HUDEP-2 (cell line): ENCODE data around the gene ANKRD44.

Source experiments
- DNase-seq, 76 experiments: peaks; one replicate each; lab custom pipeline; 2025; ENCODE audit not compliant: unreplicated experiment in 76 of 76; lab: John Stamatoyannopoulos, UW

Gene ANKRD44

DNA sequence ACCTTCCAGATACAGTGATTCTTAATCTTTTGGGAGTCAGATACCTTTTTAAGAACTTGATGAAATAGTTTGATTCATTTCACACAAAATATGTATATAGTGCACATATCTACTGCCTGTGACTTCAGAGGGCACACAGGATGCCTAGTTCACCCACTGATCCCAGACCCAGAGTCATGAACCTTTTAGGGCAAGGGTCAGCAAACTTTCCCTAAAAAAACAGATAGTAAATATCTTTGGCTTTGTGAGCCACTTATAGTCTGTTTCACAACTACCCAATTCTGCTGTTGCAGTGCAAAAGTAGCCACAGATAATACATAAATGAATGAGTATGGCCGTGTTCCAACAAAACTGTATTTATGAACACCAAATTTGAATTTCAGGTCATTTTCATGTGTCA lies 124.9 kb downstream of the ANKRD44 start:
- no peak for DNase-seq

DNA sequence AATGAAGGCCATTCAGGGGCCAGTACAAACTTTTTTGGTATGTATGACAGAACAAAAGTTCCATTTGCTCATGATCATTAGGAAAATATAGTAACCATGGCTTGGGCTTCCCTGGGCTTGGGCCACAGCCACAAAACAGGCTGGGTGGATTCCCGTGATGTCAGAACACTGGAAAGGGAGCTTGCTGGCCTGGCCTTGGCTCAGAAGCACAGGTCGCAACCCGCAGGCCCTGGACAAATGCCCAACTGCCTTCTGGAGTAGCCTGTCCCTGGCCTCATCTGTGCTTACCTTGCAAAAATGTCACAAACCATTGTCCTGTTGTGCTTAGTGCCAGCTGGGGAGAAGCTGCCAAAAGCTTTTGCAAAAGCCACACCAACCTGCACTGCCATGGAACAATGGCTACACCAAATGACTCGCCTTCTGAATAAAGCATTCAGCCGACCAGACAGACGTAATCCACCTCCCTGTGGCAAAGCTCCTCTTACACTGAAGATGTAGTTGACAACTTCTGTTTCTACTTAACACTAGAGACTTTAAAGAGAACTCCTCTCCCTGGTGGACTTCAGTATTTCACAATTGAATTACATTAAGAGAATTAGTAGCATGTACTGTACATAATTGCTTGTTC lies 125.5 kb downstream of the ANKRD44 start:
- DNase-seq = no peak

DNA sequence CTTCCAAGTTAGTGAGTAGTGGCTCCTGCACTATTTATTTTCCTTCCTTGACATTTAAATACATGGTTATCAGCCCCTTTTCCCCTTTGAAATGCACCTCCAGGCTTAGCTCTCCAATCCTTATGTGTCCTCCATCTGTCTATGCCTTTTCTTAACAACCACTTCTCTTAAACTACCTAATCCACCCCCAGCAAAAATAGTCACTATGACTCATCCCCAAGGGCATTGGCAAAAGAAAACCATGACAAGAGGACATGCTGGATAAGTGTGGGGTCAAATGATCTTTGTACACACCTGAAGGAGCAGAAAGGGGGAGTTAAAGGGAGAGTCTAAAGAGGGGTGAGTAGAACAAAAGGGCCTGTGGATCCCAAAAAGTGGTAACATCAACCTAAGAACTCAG lies 127.2 kb downstream of the ANKRD44 start:
- no peak for DNase-seq

DNA sequence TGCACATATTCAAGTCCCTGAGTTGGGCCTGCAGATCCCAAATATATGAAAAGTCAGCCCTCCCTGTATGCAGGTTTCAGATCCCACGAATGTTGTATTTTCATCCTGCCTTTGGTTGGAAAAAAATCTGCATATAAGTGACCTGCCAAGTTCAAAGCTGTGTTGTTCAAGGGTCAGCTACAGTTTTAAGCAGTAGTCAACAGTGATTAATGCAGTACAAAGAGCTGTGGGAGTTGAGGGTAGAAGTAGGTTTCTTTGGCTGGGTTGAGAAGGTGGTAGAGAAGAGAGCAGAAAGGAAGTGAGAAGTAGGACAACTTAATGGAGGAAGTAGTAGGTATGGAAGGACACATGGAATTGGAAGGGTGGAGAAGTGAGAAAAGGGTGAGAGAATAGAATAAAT lies 127.9 kb downstream of the ANKRD44 start:
- no peak for DNase-seq

DNA sequence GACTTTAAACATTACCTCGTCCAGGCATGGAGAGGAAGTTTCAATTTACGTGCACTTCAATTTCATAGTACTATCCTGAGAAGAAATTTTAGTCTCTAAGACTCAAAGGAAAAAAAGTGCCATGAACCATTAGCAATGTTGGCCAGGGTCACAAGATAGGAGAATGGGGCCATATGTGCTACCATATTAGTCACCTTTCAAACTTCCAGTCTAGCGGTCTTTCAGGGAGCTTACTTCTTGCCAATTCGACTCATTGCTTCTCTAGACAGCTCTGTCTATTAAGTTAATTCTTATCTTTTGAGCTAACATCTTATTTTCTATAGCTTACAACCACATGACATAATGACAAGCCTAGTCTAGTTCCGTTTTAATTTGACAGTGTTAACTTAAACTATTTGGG lies 129.1 kb downstream of the ANKRD44 start:
- DNase-seq = no peak

DNA sequence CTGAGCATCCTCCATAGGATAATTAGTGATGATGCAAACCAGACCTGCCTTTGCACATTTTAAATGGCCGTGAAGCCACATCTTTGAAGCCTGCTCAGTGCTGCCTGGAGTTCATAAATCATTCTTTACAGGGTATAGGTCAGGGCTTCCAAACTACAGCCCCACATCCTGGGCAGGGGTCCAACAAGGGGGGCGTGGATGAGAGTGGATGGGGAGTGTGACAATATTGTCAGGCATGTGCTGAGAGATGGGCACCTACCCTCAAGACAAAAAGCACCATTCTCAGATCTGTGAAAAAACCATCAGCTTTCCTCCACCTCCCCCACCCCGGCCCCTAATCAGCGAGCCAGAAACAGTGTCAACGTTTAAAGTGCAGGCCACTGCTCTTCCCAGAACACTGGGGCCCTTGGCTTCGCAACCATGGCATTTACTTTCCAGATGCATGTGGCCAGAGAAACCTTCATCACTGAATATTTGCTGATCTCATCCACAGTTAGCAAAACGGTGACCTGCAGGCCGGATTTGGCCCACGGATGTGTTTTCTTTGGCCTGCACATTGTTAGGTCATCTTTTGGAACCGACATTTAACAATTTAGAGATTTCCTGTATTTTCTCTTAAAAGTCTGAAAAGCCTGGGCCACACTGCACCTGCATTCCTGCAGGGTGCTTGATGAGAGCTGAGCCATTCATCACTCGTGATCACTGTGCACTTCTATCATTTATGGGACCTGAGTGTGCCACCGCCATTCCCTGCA lies 130.7 kb downstream of the ANKRD44 start:
- DNase-seq = no peak

DNA sequence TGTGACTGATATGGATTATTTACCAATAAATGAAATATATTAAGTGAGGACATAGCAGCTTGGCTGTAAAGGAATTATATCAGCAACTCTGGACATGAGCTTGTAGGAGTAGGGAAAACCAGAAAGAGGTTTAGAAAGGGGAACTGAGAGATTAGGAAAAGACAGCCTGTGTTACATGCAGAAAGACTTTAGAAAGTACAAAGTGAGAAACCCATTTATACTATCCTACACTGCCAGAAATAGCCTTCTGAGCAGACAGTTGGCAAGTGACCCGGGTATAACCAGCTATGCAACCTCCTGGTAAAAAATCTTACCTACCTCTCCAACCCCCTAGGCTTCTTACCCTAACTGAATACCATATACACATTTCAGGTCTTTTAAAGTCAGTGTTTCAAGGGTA lies 134.1 kb downstream of the ANKRD44 start:
- DNase-seq = no peak

DNA sequence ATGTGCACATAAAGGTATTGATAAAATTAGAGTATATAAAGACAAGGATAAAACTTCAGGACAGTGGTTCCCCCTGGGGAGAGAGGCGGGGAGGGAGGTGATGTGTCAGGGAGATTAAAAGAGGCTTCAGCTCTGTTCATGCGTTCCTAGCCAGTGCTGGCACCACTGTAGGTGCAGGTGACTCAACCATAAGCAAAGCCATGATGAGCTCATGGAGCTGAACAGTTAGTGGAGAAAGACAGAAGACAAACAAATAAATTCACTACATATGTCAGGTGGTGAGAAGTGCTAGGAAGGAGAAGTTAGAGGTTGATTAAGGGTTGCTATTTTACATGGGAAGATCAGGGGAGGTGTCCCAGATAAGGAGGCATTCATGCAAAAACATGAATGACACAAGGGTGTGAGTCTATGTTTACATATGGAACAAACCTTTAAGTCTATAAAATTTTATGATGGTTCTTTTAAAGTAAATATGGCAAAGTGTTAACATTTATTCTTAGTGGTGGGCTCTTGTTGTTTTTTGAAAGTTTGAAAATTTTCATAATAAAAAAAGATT lies 136.0 kb downstream of the ANKRD44 start:
- no peak for DNase-seq

DNA sequence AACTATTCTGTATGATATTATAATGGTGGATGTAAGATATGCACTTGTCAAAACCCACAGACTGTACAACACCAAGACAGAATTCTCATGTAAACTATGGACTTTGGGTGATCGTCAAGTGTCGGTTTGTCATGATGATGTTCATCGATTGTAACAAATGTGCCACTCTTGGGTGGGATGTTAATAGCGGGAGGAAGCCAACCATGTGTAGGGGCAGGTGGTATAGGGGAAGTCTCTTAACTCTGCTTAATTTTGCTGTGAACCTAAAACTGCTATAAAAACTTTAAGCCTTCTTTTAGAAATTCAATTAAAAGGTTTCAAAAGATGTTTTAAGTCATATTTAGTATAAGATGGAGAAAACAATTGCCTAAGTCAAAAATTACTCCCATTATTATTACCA lies 139.0 kb downstream of the ANKRD44 start:
- DNase-seq = no peak

DNA sequence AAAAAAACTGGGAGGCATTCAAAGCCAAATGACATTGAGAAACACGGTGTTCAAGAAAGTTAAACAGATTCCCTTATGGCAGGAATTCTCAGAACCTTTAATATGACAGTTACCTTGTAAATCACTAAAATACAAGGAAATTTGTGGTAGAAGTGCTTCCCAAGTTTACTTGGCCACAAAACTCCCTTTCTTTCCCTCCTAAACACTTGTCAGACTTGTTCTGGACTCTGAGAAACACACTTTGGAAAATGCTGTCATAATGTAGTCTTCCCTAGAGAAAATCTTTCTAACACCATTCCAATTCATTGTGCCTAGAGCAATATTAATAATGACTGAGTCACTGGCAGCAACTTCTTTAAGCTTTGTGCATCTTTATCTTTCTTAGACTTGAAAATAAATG lies 140.4 kb downstream of the ANKRD44 start:
- no peak for DNase-seq

DNA sequence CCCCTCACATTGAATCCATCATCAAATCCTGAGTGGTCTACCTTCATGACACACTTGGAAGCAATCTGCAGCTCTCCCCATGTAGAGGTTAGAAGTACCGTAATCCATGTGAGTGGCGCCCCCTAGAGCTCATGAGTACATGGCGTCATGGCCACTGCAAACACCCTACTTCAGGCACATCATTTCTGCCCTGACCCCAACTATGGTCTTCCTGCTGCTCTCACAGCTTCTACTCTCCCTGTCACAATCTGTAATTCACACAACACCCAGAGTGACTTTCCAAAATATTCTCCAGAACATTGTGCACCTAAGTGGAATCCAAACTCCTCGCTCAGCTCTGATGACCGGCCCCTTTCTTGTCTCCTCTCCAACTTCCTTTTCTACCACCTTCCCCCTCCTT lies 141.9 kb downstream of the ANKRD44 start:
- peak in 41 of 76 experiments; percentile 1 to 63 (median 18) for DNase-seq

DNA sequence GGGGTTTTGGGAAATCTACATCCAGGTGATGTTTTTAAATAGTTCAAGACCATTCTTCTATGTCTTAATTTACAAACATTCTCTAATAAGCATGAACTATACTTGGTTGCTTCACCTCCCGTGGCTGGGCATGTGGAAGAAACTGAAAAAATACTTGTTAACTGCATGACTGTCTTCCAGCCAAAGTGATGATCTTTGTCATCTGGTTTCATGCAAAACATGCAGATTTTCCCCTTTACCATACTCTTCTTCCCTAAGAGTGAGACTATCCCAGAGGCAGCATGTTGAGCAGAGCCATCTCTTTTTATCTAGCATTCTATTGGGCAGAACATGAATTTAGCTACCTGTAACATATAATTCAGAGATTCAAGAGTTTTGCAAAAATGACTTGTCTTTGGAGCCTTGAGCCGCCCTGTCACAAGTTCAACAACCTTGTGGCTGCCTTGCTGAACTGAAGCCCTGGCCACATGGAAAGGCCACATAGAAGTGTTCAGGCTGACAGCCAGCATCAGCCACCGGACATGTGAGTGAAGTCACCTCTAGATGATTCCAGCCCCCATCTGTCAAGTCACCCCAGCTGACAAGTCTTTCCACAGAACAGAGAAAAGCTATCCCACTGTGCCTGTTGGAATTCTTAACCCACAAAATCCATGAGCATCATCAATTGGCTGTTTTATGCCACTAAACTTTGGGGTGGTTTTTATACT lies 142.8 kb downstream of the ANKRD44 start:
- no peak for DNase-seq

DNA sequence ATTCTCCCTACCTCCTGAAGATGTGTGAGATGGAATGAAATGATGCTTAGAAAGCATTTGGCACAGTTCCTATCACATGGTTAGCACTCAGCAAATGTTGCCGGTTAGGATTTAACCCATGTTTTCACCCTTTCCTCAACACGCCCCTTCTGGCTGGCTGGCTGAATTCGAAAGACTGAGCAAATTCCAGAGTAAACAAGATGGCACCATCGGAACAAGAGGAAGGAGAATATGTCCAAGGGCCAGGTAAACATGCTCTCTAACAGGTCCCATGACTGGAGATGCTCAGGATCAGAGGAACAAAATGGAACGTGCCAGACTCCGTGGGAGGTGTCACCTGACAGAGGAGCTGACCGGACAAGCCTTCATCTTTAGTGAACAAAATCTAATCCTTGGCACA lies 145.6 kb downstream of the ANKRD44 start:
- no peak for DNase-seq

DNA sequence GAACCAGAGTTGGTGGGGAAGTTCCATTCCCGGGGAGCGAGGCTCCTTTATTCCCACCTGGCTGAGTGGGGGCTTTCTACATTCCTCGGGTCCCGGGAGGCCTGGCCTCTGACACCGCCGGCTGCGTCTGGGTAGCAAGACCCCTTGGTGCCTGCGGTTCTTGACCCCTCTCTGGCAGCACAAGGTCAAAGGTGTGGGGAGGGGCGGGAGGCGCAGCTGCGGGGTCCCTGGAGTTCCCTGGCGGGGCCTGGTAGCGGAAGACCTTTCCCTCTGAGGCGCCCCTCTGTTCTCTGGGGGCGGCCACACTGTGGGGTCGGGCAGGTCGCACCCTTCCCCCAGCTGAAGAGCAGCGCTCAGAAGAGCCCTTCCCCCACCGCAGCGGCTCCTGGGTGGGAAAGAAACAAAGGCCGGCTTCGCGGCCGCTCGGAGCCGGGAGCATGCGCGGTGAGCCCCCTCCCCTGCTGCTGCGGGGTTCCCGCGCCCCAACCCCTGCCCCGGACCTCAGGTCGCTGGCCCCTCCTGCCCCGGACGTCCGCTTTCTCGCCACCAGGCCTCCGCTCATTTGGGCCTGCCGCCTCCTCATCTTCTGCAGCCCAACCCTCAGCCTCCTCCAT lies 146.3 kb downstream of the ANKRD44 start:
- no peak for DNase-seq

DNA sequence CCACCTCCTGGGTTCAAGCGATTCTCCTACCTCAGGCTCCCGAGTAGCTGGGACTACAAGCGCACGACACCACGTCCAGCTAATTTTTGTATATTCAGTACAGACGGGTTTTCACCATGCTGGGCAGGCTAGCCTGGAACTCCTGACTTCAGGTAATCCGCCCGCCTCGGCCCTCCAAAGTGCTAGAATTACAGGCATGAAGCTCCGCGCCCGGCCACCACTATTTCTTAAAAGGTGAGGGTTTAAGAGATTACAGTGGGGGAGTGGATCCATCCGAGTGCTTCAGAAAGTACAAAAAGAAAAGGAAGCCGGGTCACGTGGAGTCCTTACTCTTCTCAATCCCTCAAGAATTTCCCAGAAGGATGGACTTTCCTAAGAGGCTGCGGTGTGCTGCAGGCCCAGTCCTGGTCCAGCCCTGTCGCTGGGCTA lies 146.9 kb downstream of the ANKRD44 start:
- DNase-seq = no peak

DNA sequence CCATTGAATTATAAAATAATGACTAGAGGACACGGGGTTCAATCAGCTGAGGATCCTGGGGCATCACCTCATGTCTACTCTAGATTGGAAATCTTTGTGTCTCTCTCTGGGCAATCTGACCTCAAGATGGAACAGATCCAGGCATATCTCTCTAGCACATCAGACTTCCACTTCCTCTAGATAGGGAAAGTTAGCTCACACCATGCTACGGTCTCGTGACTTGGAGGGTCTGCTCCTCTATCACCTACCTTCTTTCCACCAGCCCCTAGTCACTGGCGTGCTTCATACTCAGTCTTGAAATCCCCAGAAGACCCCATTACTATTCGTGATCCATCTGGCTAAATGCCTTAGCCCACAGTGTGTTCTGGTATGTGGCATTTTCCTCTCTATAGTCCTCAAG lies 148.8 kb downstream of the ANKRD44 start:
- no peak for DNase-seq

DNA sequence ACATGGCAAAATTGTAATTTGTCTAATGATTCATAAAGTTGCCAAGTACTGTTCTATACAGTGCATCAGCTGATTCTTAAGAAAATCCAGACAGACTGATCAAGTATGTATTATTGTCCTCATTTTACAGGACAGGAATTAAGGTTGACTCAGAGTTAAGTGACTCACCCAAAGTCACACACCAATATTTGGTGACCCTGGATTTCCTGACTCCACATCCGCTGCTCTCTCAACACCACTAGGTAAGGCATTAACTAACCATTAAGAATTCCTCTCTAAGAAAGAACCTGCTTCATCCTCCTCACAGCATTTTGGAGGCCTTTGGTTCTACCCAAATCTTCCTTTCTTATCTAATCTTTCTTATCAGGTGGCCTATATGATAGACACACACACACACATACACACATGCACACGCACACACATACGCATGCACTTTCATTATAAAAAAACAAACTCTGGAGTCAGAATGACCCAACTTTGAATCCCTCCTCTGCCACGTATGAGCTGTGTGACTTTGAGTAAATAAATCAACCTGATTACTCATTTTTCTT lies 150.8 kb downstream of the ANKRD44 start:
- no peak for DNase-seq

DNA sequence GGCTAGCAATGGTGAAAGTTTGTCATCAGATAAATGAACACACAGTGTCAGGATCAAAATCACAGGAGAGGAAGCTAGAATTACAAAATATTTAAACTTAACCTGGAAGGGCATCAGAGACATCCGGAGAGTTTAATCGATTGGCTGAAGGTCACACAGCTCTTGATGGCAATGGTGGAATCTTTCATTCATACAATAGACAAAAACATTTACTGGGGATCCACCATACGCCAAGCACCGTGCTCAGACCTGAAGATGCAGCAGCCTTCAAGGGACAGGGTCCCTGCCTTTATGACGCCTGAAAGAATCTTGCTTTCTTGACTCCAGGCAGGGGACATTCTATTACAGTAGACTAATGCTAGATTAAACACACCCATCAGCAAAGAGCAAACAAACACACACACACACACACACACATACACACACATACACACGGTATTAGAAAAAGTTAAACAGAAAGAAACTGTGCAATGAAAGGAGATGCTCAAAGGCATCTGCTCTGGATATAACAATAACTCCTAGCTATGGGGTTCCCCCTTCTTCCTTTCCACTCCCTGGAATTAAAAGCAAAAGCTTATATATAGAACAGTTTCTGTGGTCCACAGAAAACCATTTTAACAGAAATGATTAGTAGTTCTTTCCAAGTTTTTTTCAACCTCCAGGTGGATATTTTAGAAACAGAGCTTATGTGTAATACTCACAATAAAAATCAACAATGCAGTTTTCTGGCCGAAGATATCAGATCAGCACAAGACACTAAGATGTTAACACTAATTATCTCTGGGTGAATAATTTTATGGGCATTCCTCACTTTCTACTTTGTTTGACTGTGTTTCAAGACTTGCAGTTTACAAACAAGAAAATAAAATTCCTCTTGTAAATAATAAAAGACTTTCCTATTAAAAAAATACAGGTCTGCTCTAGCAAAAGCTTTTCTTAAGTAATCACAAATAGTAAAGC lies 151.7 kb downstream of the ANKRD44 start:
- no peak for DNase-seq

DNA sequence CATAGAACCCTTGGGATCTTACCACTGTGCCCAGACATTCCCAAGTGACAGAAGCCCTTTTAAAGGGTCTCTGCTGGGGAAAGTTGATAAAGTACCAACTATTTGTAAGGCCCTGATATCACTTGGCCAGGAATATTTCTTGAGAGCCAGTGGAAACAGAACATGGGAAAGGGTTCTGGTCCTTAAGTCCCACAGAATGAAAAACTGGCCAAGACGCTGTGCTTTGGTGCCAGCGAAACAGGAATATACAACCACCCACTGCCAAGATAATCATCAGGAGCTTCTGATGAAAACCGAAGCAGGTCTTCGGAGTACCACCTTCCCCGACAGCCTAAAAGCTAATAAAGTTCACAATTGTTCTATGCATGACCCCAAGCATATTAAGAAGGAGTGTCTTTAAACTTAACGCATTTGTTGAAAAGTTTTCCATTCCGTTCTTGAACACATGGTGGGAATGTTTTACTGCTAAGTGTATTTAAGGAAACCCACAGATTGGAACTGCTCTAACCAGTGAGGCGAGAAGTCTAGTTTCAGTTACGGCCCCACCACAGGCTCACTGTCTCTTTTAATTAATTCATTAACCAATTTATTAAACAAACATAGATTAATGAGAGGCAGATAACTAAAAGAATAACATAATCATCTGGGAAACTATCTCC lies 152.6 kb downstream of the ANKRD44 start:
- no peak for DNase-seq
